Measurements from ENCODE around the gene PDE3A. TPM values are rescaled to one million over a fixed set of nuclear protein-coding genes. Genes with fewer than 3 reads are reported as not detected.

Gene PDE3A
- total RNA-seq, 6 experiments from 2014 or later, result 0.02 to 0.07 (median 0.03) TPM; not detected in 3

DNA sequence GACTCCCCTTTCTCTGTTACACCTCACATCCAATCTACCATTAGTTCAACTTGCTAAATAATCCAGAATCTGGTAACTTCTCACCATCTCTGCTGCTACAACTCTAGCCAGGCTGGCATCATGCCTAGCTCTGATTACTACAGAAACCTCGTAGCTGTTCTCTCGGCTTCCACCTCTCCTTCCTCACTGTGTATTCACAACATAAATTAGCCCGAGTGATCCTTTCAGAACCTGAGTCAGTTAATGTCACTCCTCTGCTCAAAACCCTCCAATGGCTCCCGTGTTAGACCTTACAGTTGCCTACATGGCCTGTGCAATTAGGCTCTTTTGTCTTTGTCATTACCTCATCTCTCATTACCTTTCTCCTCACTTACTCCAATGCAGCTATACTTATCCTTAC lies 139.4 kb downstream of the PDE3A start:
- no peak overlapping the region for H3K4me3 Mint-ChIP-seq
- no peaks in the 10 kb centered on the region for H3K36me3 Mint-ChIP-seq (ENCODE audit: low read depth)
- H3K9me3 Mint-ChIP-seq, result no peaks in the 10 kb centered on the region
- H3K27ac Mint-ChIP-seq, result peak overlapping the region; percentile 6; the same call in 1 of the 2 replicates
- DNase-seq, result no peak
- peaks cover 41% of the 10 kb centered on the region for H3K4me1 Mint-ChIP-seq (ENCODE audit: low read depth)
- H3K27me3 Mint-ChIP-seq (ENCODE audit: insufficient read depth), result no peaks in the 10 kb centered on the region
- TF ChIP-seq, protein P1, sequence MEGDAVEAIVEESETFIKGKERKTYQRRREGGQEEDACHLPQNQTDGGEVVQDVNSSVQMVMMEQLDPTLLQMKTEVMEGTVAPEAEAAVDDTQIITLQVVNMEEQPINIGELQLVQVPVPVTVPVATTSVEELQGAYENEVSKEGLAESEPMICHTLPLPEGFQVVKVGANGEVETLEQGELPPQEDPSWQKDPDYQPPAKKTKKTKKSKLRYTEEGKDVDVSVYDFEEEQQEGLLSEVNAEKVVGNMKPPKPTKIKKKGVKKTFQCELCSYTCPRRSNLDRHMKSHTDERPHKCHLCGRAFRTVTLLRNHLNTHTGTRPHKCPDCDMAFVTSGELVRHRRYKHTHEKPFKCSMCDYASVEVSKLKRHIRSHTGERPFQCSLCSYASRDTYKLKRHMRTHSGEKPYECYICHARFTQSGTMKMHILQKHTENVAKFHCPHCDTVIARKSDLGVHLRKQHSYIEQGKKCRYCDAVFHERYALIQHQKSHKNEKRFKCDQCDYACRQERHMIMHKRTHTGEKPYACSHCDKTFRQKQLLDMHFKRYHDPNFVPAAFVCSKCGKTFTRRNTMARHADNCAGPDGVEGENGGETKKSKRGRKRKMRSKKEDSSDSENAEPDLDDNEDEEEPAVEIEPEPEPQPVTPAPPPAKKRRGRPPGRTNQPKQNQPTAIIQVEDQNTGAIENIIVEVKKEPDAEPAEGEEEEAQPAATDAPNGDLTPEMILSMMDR (IDR thresholded peaks at IDR 0.05), result no peak

DNA sequence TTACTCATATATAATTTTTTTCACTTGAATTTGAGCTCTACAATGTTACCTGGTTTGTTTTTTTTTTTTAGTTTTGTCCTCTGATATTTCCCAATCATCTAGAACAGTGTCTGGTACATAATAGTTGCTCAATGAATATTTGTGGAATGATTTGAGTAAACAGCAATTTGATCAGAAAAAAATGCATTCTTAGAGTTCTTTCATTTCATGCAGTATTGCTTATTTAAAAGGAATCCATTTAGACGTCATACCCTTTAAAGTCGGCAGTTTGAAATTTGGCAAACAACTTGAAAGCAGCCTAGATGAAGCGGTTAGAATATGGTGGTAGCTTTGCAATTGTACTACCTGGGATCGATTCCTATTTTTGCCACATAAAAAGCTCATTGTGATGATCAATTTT lies 140.0 kb downstream of the PDE3A start:
- peak; percentile 50 for DNase-seq
- Mint-ChIP-seq H3K27ac (no peak overlapping the region; the same call in 1 of the 2 replicates), H3K36me3 (ENCODE audit: low read depth) (no peaks in the 10 kb centered on the region), H3K4me3 (no peak overlapping the region), H3K4me1 (ENCODE audit: low read depth) (peaks cover 41% of the 10 kb centered on the region), H3K27me3 (ENCODE audit: insufficient read depth) (no peaks in the 10 kb centered on the region), H3K9me3 (no peaks in the 10 kb centered on the region)
- TF ChIP-seq, protein P1 (IDR thresholded peaks at IDR 0.05), result no peak

DNA sequence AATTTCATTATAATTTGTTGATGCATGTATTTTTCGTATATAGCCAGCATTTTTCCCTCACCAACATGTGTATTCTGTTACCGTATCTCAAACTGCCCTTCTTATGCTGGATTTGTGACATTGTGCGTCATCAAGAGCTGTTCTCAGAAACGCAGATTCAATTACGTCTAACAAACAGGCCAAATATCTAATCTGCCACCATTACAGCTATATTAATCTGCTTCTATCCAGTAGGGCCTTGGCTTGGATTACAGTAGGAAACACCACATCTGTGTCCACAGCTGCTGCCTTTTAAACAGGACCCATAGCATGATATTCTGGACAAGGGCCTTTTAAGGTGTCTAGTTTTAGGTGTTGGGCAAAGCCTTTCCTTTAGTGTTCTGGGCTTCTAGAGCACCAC lies 140.6 kb downstream of the PDE3A start:
- Mint-ChIP-seq H3K27me3 (ENCODE audit: insufficient read depth) (no peaks in the 10 kb centered on the region), H3K36me3 (ENCODE audit: low read depth) (no peaks in the 10 kb centered on the region), H3K4me3 (no peak overlapping the region), H3K27ac (no peak overlapping the region), H3K4me1 (ENCODE audit: low read depth) (peaks cover 39% of the 10 kb centered on the region), H3K9me3 (no peaks in the 10 kb centered on the region)
- TF ChIP-seq, protein P1 (IDR thresholded peaks at IDR 0.05), result no peak
- no peak for DNase-seq

DNA sequence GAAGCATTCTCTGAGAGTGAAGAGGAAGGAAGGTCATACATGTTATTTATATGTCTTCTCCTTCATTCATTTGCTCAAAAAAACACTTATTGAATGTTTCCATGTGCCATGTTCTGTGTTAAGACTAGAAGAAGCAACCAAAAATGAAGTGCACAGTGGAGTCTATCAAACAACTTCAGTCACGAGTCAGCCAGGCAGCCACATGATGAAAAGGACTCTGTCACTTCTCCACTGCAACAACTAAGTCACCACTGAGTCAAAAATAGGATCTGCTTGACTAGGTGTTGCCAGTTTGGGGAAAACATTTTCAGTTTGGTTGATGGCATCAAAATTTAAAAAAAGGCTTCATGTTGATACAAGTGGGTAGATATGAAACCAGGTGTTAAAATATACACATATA lies 142.5 kb downstream of the PDE3A start:
- DNase-seq, result no peak
- Mint-ChIP-seq H3K4me3 (no peak overlapping the region), H3K27me3 (ENCODE audit: insufficient read depth) (no peaks in the 10 kb centered on the region), H3K4me1 (ENCODE audit: low read depth) (peaks cover 24% of the 10 kb centered on the region), H3K9me3 (no peaks in the 10 kb centered on the region), H3K36me3 (ENCODE audit: low read depth) (no peaks in the 10 kb centered on the region), H3K27ac (no peak overlapping the region)
- TF ChIP-seq, protein P1 (IDR thresholded peaks at IDR 0.05), result no peak

DNA sequence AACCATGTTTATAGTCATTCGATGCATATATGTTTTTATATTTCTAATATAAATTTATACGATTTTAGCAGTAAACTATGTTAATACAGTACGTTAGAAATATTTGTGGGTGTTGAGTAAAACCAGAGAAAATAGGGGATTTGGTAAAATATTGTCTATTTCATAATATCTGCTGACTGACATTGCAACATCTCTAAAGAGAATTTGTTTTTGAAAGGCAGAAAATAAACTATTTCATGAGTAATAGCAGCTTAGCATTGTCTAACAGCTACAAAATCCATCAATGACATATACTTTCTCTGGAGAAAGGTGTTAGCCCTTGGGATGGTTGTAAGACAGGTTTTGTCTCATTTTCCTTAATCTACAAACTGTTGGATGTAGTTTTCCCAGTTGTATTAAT lies 144.9 kb downstream of the PDE3A start:
- TF ChIP-seq, protein P1 (IDR thresholded peaks at IDR 0.05), result no peak
- Mint-ChIP-seq H3K9me3 (no peaks in the 10 kb centered on the region), H3K4me3 (no peak overlapping the region)

DNA sequence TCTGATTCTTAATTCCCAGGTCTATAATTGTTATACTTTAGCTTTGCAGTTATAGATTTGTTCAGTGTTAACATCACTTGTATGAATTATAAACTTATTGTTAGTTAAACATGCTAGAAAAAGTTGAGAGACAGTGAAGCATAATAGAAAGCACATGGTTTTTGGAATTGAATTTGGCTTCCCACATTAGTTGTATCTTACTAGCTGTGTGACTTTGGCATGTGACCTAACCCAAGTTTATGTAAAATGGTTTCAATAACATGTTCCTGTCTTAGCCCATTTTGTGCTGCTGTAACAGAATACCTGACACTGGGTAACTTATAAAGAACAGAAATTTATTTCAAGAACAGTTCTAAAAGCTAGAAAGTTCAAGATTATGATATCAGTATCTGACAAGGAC lies 146.3 kb downstream of the PDE3A start:
- Mint-ChIP-seq H3K36me3 (ENCODE audit: low read depth) (no peaks in the 10 kb centered on the region), H3K4me1 (ENCODE audit: low read depth) (no peaks in the 10 kb centered on the region), H3K9me3 (no peaks in the 10 kb centered on the region), H3K27me3 (ENCODE audit: insufficient read depth) (no peaks in the 10 kb centered on the region), H3K27ac (no peak overlapping the region), H3K4me3 (no peak overlapping the region)
- no peak for DNase-seq
- TF ChIP-seq, protein P1 (IDR thresholded peaks at IDR 0.05), result no peak

More for the DNA sequence above, 144.9 kb downstream of the PDE3A start:
- no peak for DNase-seq
- H3K4me1 Mint-ChIP-seq (ENCODE audit: low read depth), result peaks cover 11% of the 10 kb centered on the region
- H3K36me3 Mint-ChIP-seq (ENCODE audit: low read depth), result no peaks in the 10 kb centered on the region
- no peak overlapping the region for H3K27ac Mint-ChIP-seq
- no peaks in the 10 kb centered on the region for H3K27me3 Mint-ChIP-seq (ENCODE audit: insufficient read depth)

Measured in HFFc6 (cell line).